Umbilical cord (tissue), 2 donors: Measurements from ENCODE around the gene IVD. TPM values are rescaled to one million over a fixed set of nuclear protein-coding genes. Genes with fewer than 3 reads are reported as not detected.

Experiments used
- DNase-seq: peaks from one replicate; pipeline ENCODE4 v3.0.0-alpha.2; 2015; ENCODE audit warnings: low spot score
- total RNA-seq: library from RNA; depleted of rRNA; stranded (reverse); fragments of >200 nt; gene quantifications from one replicate; pipeline ENCODE4 v1.2.3, GENCODE V29; 2014; ENCODE audit warnings: low replicate concordance; ENCODE audit not compliant: insufficient read depth

The IVD gene
- total RNA-seq, 1 donor from 2014 or later, result 37.6 TPM

- DNase-seq, result no peak
These were observed 32.6 kb upstream of the IVD start for GRCh38 chr15:40372981-40373380.

- DNase-seq, result no peak
These were observed 28.0 kb upstream of the IVD start for GRCh38 chr15:40377606-40378005.

- DNase-seq, result no peak
These were observed 26.2 kb upstream of the IVD start for GRCh38 chr15:40379374-40379773.

GRCh38 chr15:40379853-40380252 is 25.7 kb upstream of the IVD start:
- peak; percentile 94 for DNase-seq

GRCh38 chr15:40380636-40381035 is 25.0 kb upstream of the IVD start:
- no peak for DNase-seq

- no peak for DNase-seq
These were observed 23.6 kb upstream of the IVD start for GRCh38 chr15:40381818-40382529.

GRCh38 chr15:40382580-40383456 is 22.8 kb upstream of the IVD start, which contains the start of gene KNSTRN:
TSS of gene KNSTRN (plus strand) at chr15:40382721. CDS start at chr15:40382836, 115 bp downstream.
- peak; percentile 95 for DNase-seq

- no peak for DNase-seq
These were observed 19.1 kb upstream of the IVD start for GRCh38 chr15:40386480-40386879.

- DNase-seq, result no peak
These were observed 16.4 kb upstream of the IVD start for GRCh38 chr15:40388941-40389823.

GRCh38 chr15:40389824-40390595 is 15.6 kb upstream of the IVD start:
- no peak for DNase-seq

GRCh38 chr15:40392986-40393948 is 12.3 kb upstream of the IVD start:
- DNase-seq, result no peak

GRCh38 chr15:40397688-40398412 is 7.7 kb upstream of the IVD start:
- DNase-seq, result no peak

GRCh38 chr15:40398413-40398873 is 7.2 kb upstream of the IVD start:
- peak; percentile 41 for DNase-seq

- no peak for DNase-seq
These were observed 6.2 kb upstream of the IVD start for GRCh38 chr15:40399370-40399769.

- DNase-seq, result no peak
These were observed 1.9 kb downstream of the IVD start for GRCh38 chr15:40407330-40407990.

- no peak for DNase-seq
These were observed 3.8 kb downstream of the IVD start for GRCh38 chr15:40409366-40409765.

- no peak for DNase-seq
These were observed 4.9 kb downstream of the IVD start for GRCh38 chr15:40410476-40410875.

- DNase-seq, result no peak
These were observed 6.6 kb downstream of the IVD start for GRCh38 chr15:40412095-40412759.
